GM19193 (cell line): ENCODE data around the gene USP27X.

Source experiments
- POLR2A ChIP-seq: IDR thresholded peaks from 4 replicates; pipeline ENCODE4 v1.6.1; 2011; ENCODE audit not compliant: insufficient read depth, insufficient read length; ENCODE audit errors: extremely low read depth

The USP27X gene

GRCh38 chrX:49922291-49923241 lies 43.3 kb downstream of the USP27X start, which contains the start of gene CLCN5:
CLCN5 (plus strand) TSS chrX:49922596; CDS start chrX:49925299, 2,703 bp downstream.
- peak; percentile 50 for TF ChIP-seq POLR2A

- TF ChIP-seq POLR2A = no peak
Measured at GRCh38 chrX:49925176-49925575, 45.9 kb downstream of the USP27X start.

- no peak for TF ChIP-seq POLR2A
Measured at GRCh38 chrX:49930039-49930438, 50.8 kb downstream of the USP27X start.
